Esophagus mucosa (tissue), 1 donor: ENCODE data around the gene HTN1. TPM values are rescaled to one million over a fixed set of nuclear protein-coding genes. Genes with fewer than 3 reads are reported as not detected.
"Not testable (repeated sequence)": the region's sequence is repeated elsewhere in the genome, so short reads cannot be mapped to it uniquely, and the experiment has no call there.

Experiments
- ATAC-seq: fragments of 200-7000 bp; cut with Tn5 transposase; one replicate; pipeline ENCODE4 v1.9.1; 2020
- total RNA-seq: library from RNA; stranded (reverse); gene quantifications from one replicate; pipeline ENCODE4 v1.2.4, GENCODE V29; 2023
- donor health status: DM: yes; HTN: yes; CAD: no.

HTN1 gene
- not detected for total RNA-seq

DNA sequence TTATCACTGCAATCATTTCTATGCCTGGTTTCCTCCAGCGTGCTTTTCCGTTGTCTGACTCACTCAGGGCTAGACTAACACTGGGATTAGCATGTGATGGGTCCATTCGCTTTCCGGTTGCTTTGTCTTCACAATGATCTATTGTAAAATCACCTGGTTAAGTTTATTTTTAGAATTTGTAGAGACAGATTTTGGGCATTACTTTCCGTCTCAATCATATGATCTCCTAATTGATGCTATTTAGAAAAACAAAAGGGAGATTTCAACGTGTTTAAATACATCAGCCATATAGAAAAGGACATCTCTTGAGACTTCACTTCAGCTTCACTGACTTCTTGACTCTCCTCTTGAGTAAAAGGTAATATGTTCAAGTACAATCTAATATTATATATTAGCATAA lies at the start of gene HTN1:
Gene HTN1, plus strand, starts transcription at position 301 of the 400 bp plus-strand sequence. CDS start 2,639 bp downstream, outside the sequence.
- ATAC-seq: not testable (repeated sequence)

DNA sequence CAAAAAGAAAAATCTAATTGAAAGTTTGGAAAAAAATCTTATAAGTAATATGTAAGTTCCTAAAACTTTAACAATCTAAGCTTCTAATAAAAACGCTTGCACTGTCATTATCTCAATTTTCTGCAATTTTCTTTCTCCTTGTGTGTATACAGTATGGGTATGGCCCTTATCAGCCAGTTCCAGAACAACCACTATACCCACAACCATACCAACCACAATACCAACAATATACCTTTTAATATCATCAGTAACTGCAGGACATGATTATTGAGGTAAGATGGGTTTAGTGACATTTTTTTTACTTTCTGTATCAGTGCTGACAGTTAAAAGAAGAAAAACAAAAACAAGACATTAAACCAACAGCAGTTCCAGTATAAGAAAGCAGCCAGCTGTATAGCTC lies 49.5 kb upstream of the HTN1 start:
- no peak for ATAC-seq

DNA sequence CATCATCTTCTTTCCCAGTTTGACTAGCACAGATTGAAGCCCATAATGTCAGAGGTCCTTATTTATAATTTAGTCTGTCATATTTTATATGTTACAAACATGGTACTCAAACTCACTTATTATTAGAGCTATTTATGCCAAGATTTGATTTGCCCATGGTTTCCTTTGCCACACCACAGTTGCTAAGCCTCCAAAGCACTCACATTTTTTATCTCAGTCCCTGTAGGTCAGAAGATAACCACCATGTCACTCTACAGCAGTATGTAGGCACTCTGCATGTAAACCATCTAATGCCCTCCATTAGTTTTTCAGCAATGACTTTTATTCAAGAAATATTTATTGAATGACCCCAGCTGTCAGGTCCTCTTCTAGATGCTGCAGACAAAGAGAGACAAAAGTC lies 47.7 kb upstream of the HTN1 start:
- no peak for ATAC-seq

DNA sequence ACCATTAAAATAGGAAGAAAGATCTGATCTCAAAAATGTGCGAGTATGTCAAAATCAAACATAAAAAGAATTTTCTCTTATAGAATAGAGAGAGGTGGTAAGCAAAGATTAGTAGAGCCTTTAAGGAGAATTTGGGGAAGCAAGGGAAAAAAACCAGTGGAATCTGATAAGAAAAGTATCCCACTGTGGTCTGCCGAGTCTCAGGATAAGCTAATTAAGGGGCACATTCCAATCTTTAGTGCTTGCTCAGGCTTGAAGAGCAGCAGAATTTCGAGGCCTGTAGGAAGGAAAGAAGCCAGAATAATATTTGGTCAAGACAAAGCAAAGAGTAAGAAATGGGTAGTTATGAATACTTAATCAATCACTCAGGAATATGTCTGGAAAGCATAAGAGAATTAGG lies 41.5 kb upstream of the HTN1 start:
- ATAC-seq: no peak

DNA sequence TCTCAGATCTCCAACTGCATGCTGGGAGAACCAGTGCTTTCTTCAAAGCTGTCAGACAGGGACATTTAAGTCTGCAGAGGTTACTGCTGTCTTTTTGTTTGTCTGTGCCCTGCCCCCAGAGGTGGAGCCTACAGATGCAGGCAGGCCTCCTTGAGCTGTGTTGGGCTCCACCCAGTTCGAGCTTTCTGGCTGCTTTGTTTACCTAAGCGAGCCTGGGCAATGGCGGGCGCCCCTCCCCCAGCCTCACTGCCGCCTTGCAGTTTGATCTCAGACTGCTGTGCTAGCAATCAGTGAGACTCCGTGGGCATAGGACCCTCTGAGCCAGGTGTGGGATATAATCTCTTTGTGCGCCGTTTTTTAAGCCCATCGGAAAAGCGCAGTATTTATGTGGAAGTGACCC lies 31.2 kb upstream of the HTN1 start:
- ATAC-seq: not testable (repeated sequence)

DNA sequence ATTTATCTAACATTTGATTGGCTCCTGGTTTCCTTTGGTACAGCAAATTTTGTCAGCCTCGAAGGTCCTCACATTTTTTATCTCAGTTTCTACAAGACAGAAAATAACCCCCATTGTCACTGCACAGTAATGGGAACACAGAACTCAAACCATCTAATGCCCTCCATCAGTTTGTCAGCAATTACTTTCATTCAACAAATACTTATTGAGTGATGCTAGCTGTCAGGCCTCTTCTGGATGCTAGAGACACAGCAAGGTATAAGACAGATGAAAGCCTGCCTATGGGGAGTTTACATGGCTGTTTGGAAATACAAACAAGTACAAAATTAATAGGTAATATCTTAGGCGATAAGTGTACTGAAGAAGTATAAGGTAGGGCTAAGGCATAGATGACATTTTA lies 27.0 kb upstream of the HTN1 start:
- no peak for ATAC-seq

DNA sequence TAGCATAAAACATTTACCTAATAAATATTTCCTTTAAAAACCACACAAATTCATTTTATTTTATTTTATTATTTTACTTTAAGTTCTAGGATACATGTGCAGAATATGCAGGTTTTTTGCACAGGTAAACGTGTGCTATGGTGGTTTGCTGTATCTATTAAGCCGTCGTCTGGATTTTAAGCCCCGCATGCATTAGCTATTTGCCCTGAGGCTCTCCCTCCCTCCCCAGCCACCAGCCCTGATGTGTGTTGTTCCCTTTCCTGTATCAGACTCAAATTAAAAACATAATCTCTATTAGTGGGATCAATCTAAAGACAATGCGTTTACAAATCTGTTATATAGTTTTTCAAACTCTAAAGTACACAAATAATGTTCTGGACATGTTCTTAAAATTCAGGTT lies 23.2 kb upstream of the HTN1 start:
- no peak for ATAC-seq

DNA sequence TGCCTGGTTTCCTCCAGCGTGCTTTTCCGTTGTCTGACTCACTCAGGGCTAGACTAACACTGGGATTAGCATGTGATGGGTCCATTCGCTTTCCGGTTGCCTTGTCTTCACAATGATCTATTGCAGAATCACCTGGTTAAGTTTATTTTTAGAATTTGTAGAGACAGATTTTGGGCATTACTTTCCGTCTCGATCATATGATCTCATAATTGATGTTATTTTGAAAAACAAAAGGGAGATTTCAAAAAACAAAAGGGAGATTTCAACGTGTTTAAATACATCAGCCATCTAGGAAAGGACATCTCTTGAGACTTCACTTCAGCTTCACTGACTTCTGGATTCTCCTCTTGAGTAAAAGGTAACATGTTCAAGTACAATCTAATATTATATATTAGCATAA lies 22.1 kb upstream of the HTN1 start, which contains the start of gene HTN3:
Gene HTN3, plus strand, starts transcription at position 301 of the 400 bp plus-strand sequence. CDS start 2,282 bp downstream, outside the sequence.
- ATAC-seq: not testable (repeated sequence)

DNA sequence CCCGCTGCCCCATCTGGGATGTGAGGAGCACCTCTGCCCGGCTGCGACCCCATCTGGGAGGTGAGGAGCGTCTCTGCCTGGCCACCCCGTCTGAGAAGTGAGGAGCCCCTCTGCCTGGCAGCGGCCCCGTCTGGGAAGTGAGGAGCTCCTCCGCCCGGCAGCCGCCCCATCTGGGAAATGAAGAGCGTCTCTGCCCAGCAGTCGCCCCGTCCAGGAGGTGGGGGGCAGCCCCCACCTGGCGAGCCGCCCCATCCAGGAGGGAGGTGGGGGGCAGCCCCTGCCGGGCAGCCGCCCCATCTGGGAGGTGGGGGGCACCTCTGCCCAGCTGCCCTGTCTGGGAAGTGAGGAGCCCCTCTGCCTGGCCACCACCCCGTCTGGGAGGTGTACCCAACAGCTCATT lies 12.7 kb upstream of the HTN1 start:
- not testable (repeated sequence) for ATAC-seq

DNA sequence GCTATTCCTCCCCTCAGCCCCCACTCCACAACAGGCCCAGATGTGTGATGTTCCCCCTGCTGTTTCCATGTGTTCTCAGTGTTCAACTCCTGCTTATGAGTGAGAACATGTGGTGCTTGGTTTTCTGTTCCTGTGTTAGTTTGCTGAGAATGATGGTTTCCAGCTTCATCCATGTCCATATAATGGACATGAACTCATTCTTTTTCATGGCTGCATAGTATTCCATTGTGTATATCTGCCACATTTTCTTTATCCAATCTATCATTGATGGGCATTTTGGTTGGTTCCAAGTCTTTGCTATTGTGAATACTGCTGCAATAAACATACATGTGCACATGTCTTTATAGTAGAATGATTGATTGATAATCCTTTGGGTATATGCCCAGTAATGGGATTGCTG lies 10.3 kb upstream of the HTN1 start:
- ATAC-seq: not testable (repeated sequence)

DNA sequence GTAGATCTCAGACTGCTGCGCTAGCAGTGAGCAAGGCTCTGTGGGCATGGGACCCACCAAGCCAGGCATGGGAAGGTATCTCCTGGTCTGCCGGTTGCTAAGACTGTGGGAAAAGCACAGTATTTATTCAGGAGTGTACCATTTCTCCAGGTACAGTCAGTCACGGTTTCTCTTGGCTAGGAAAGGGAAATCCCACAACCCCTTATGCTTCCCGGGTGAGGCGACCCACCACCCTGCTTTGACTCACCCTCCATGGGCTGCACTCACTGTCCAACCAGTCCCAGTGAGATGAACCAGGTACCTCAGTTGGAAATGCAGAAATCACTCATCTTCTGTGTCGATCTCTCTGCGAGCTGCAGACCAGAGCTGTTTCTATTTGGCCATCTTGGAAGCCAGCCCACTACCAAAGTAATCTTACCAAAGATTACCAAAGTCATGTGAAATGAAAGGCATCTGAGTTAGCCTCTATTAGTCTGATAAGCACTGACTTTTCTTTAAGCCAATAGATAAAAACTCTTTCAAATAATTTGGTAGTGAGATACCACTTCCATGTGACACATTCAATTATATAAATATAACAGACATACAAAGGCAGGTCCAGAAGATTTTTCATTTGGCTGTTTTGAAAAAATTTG lies 8.5 kb upstream of the HTN1 start:
- no peak for ATAC-seq

DNA sequence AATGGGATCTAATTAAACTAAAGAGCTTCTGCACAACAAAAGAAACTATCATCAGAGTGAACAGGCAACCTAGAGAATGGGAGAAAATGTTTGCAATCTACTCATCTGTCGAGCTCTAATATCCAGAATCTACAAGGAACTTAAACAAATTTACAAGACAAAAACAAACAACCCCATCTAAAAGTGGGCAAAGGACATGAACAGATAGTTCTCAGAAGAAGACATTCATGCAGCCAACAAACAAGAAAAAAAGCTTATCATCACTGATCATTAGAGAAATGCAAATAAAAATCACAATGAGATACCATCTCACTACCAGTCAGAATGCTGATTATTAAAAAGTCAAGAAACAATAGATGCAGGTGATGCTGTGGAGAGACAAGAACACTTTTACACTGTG lies 6.3 kb downstream of the HTN1 start:
- ATAC-seq: not testable (repeated sequence)

DNA sequence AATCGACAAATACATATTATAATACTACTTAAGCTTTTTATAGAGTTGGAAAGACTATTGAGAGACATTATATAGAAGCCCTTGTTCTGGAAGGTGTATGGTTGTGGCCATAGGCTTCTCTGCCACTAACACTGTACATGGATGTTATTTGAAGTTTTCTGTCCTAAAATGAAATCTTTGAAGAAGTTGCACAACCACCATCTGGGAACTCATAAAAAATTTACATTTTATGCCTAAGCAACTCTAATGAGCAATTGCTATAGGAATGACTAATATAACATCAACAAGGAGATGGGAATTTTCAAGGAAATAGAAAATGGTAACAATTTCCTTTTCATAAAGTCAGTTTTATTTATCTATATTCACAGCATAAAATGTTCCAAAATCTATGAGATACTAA lies 7.4 kb downstream of the HTN1 start:
- ATAC-seq: no peak

DNA sequence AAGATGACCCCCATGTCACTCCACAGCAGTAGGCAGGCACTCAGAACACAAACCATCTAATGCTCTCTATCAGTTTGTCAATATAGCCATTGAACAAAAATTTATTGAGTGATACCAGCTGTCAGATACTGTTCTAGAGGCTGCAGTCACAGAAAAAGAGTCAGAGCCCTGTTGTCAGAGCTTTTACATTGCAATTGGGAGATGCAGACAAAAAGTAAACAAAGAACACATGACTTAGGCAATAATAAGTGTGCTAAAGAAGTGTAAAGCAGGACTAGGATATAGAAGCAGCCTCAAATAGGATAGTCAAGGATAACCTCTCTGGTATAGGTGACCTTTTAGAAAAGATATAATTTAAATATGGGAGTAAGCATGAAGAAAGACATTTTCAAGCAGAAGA lies 8.9 kb downstream of the HTN1 start:
- no peak for ATAC-seq

DNA sequence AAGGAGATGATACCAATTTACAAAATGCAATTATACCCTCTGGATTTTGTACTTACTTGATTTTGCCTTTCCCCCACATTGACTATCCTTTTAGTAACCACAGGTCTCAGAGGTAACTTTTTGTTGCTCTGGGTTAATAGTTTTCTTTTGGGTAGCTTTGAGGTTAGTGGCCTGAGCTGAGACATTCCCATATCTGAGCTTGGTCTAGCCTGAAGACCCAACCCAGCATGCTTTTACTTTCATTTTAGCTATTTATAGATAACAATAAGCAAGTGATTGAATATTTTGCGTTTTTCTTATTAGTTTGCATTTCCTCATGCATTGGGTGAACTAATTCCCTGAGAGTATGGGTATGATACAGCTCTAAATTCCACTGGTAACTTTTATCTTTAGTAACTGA lies 11.8 kb downstream of the HTN1 start:
- ATAC-seq: no peak

DNA sequence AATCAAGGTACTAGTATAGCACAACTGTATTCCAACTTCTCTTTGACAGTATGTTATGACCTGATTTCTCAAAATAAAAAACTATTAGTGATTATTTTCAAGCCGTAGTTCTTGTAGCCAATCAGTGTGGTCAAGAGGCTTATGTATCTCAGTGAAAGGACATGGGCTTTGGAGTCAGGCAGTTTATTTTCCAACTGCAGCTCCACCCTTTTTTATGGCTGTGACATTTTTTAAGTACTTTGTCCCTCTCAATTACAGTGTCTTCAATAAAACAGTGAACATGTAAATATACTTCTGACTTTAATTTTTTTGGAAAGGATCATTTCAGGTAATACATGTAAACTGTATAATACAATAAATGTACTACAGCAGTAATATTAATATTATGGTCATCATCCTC lies 30.0 kb downstream of the HTN1 start:
- no peak for ATAC-seq

DNA sequence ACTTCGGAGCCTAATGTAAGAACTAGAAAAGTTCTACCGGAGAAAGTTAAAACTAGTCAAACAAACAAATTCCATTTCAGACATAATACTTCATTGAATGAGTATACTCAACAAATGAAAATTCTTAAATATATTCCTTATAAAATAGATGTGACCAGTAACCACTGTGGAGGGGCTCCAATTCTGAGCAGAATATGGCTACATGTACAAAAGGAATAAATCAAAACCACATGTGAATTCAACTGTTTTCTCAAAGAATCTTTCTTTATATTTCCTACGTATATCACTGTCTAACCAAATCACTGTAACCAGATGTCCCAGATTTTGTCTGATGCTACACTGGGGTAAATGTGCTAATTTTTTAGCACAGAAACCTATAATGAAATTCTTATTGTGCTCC lies 49.0 kb downstream of the HTN1 start:
- ATAC-seq: no peak

Other genes with a start within 250 kb of the HTN1 start
- 0.52 TPM for gene SULT1E1, start 190.3 kb upstream of the HTN1 start, total RNA-seq
- not detected for gene CSN1S1, start 119.4 kb upstream of the HTN1 start, total RNA-seq
- gene CSN2, start 84.7 kb upstream of the HTN1 start, total RNA-seq: not detected
- gene STATH, start 54.5 kb upstream of the HTN1 start, total RNA-seq: not detected
- not detected for gene HTN3, start 22.0 kb upstream of the HTN1 start, total RNA-seq
- gene PRR27, start 103.8 kb downstream of the HTN1 start, total RNA-seq: not detected
- not detected for gene ODAM, start 145.3 kb downstream of the HTN1 start, total RNA-seq
- gene FDCSP, start 175.7 kb downstream of the HTN1 start, total RNA-seq: 53.0 TPM
- gene CSN3, start 192.2 kb downstream of the HTN1 start, total RNA-seq: not detected